CD14-positive monocyte (primary cell): ENCODE results near the gene ABHD16A. TPM values are rescaled to one million over a fixed set of nuclear protein-coding genes. Genes with fewer than 3 reads are reported as not detected.

Experiments used
- DNase-seq, 3 donors: peaks; one replicate each; pipeline ENCODE4 v3.0.0-alpha.2; 2011 to 2022
- H2AFZ ChIP-seq: 2 replicates; pipeline ENCODE4 v1.6.0; 2012; ENCODE audit warnings: mild to moderate bottlenecking, low read depth, low read length, inconsistent platforms; ENCODE audit not compliant: insufficient read depth, poor library complexity, severe bottlenecking
- H3K27ac ChIP-seq, 2 donors: 1 replicate in 1 of 2; 2 replicates in 1 of 2; pipeline ENCODE4 v1.5.1; 2012 to 2013; ENCODE audit warnings: low read length in 2 of 2, control low read depth in 1 of 2, inconsistent platforms in 1 of 2, low read depth in 1 of 2, mild to moderate bottlenecking in 1 of 2
- H3K27me3 ChIP-seq, 2 donors: one replicate each; pipeline versions ENCODE4 v1.6.0 to v1.6.1; 2011 to 2013; ENCODE audit warnings: low read length in 2 of 2; ENCODE audit not compliant: control insufficient read depth in 2 of 2, insufficient read depth in 2 of 2
- H3K36me3 ChIP-seq, 2 donors: replicated peaks in 1 of 2; 1 replicate in 1 of 2; 2 replicates in 1 of 2; pipeline versions ENCODE4 v1.5.1 to v1.6.1; 2012 to 2013; ENCODE audit warnings: low read length in 2 of 2, control low read depth in 1 of 2, inconsistent platforms in 1 of 2, mild to moderate bottlenecking in 1 of 2; ENCODE audit not compliant: insufficient read depth in 2 of 2, control insufficient read depth in 1 of 2
- H3K4me1 ChIP-seq, 2 donors: 1 replicate in 1 of 2; 2 replicates in 1 of 2; pipeline versions ENCODE4 v1.5.1 to v1.6.1; 2012 to 2013; ENCODE audit warnings: low read length in 2 of 2, control low read depth in 1 of 2, inconsistent platforms in 1 of 2, mild to moderate bottlenecking in 1 of 2, moderate library complexity in 1 of 2; ENCODE audit not compliant: insufficient read depth in 2 of 2, control insufficient read depth in 1 of 2
- H3K4me2 ChIP-seq: replicated peaks from 2 replicates; pipeline ENCODE3; 2012; ENCODE audit warnings: low read length, moderate library complexity, mild to moderate bottlenecking; ENCODE audit not compliant: poor library complexity, severe bottlenecking; ENCODE audit errors: extremely low read depth
- H3K4me3 ChIP-seq, 3 experiments: fragments of 200-600 bp in 1 of 3; sonication (generic) in 1 of 3; replicated peaks in 1 of 3; 1 replicate in 2 of 3; 2 replicates in 1 of 3; pipeline ENCODE4 v1.5.1; 2011 to 2013; ENCODE audit warnings: low read length in 3 of 3, mild to moderate bottlenecking in 3 of 3, control low read depth in 2 of 3, low read depth in 2 of 3, inconsistent platforms in 1 of 3, moderate library complexity in 1 of 3
- H3K79me2 ChIP-seq: 2 replicates; pipeline ENCODE4 v1.6.0; 2012; ENCODE audit warnings: mild to moderate bottlenecking, control low read depth, inconsistent platforms, low read length, moderate library complexity; ENCODE audit not compliant: insufficient read depth
- H3K9ac ChIP-seq: 2 replicates; pipeline ENCODE4 v1.6.0; 2017; ENCODE audit warnings: low read length, mild to moderate bottlenecking; ENCODE audit not compliant: insufficient read depth, poor library complexity, severe bottlenecking
- H3K9me3 ChIP-seq, 2 donors: replicated peaks in 1 of 2; 1 replicate in 1 of 2; 2 replicates in 1 of 2; pipeline versions ENCODE4 v1.5.1 to v1.6.1; 2012 to 2013; ENCODE audit warnings: low read length in 2 of 2, control low read depth in 1 of 2; ENCODE audit not compliant: control insufficient read depth in 1 of 2, insufficient read depth in 1 of 2
- H4K20me1 ChIP-seq: 2 replicates; pipeline ENCODE4 v1.6.0; 2012; ENCODE audit warnings: mild to moderate bottlenecking, low read length, control low read depth, moderate library complexity; ENCODE audit not compliant: insufficient read depth
- H3K27ac Mint-ChIP-seq, 7 donors: one replicate each; pipeline ENCODE4 v1.8.0; 2020; ENCODE audit warnings: mild to moderate bottlenecking in 7 of 7, mixed read lengths in 7 of 7, moderate library complexity in 6 of 7, inconsistent platforms in 2 of 7
- H3K27me3 Mint-ChIP-seq, 3 donors: one replicate each; pipeline ENCODE4 v1.8.0; 2021 to 2022; ENCODE audit warnings: low read depth in 3 of 3, mild to moderate bottlenecking in 3 of 3, mixed read lengths in 3 of 3, moderate library complexity in 3 of 3, inconsistent platforms in 1 of 3
- H3K36me3 Mint-ChIP-seq, 2 donors: one replicate each; pipeline ENCODE4 v1.8.0; 2020; ENCODE audit warnings: mixed read lengths in 2 of 2, inconsistent platforms in 1 of 2, mild to moderate bottlenecking in 1 of 2
- H3K4me1 Mint-ChIP-seq: one replicate; pipeline ENCODE4 v1.8.0; 2020; ENCODE audit warnings: mild to moderate bottlenecking, mixed read lengths
- H3K4me3 Mint-ChIP-seq, 2 donors: one replicate each; pipeline ENCODE4 v1.8.0; 2020; ENCODE audit warnings: mild to moderate bottlenecking in 2 of 2, mixed read lengths in 2 of 2, moderate library complexity in 1 of 2
- H3K9me3 Mint-ChIP-seq, 7 donors: one replicate each; pipeline ENCODE4 v1.8.0; 2020 to 2022; ENCODE audit warnings: mixed read lengths in 7 of 7, mild to moderate bottlenecking in 6 of 7, moderate library complexity in 6 of 7, inconsistent platforms in 2 of 7
- WGBS: methylation state at CpG from one replicate; pipeline ENCODE4 v1.1.5; 2013; ENCODE audit warnings: missing lambda C conversion rate; ENCODE audit not compliant: insufficient coverage; 5-methylcytosine and 5-hydroxymethylcytosine counted together
- intact Hi-C, 2 donors: fragments of 100-400 bp; cut with micrococcal nuclease; formaldehyde crosslinking; loops; one replicate each; pipeline versions ENCODE4 v1.15.0 to v1.15.1; 2023
- polyA plus RNA-seq, 3 donors: library from polyadenylated mRNA; depleted of rRNA in 1 of 3; unstranded in 2 of 3; stranded (reverse) in 1 of 3; fragments of 300-500 nt in 2 of 3; fragments of >200 nt in 1 of 3; fragmentation: Illumina TruSeq in 2 of 3; gene quantifications; 1 replicate in 2 of 3; 2 replicates in 1 of 3; pipeline ENCODE4 v1.2.3, GENCODE V29; 2012 to 2021
- TF ChIP-seq, protein P1 (sequence below): fragments of 200-600 bp; IDR thresholded peaks from one replicate; pipeline ENCODE4 v1.8.0; 2022; ENCODE audit warnings: antibody characterized with exemption, mild to moderate bottlenecking

Gene ABHD16A
- polyA plus RNA-seq, 3 donors, result 53.0 to 122 (median 56.0) TPM

DNA sequence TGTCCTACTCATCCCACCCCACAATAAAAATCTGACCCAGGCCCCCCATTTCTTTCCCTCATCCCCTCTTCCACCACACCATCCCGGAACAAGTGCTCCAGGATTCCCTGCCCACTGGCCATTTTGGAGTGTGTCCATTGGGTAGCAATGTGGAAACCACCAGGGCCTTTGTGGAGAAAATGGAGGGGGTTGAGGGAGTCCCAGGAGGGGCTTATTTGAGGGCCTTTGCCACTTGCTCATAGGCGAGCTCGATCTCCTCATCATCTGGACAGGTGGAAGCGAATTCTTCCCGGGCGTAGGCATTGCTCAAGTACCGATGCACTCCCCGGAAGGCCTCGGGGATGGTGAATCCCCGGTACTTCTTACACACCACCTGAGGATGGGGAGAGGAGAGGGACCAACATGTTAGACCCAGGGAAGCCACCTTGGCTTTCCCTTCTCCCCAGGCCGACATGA lies 27.5 kb upstream of the ABHD16A start:
- peak overlapping the region; percentile 94 to 96 for H3K27ac ChIP-seq
- Mint-ChIP-seq H3K4me3 (peak overlapping the region; percentile 96), H3K36me3 (peaks cover 55 to 61% of the 10 kb centered on the region in 2 donors), H3K27ac (peak overlapping the region; percentile 96 to 99 (median 98)), H3K9me3 (peaks cover 0 to 3% (median 0%) of the 10 kb centered on the region in 7 donors), H3K4me1 (peaks cover 68% of the 10 kb centered on the region), H3K27me3 (peaks cover 0 to 4% (median 0%) of the 10 kb centered on the region in 3 donors)
- H3K27me3 ChIP-seq, result no peaks in the 10 kb centered on the region
- H3K4me3 ChIP-seq, result peak overlapping the region in 1 of 3 experiments; percentile 87
- peaks cover 39 to 40% of the 10 kb centered on the region in 2 donors for H3K36me3 ChIP-seq
- DNase-seq, result no peak
- intact Hi-C loops, result loop anchor here (2.0 to 10.0 kb wide), 4 partner anchors 37 to 186 kb away; partner anchors contain the start of genes ATP6V1G2 (in 1 of the 2), DDX39B (in 1 of the 2), NFKBIL1 (in 1 of the 2) and VARS1 (in 1 of the 2)
- peaks cover 75 to 87% of the 10 kb centered on the region in 2 donors for H3K4me1 ChIP-seq
- TF ChIP-seq, protein P1, sequence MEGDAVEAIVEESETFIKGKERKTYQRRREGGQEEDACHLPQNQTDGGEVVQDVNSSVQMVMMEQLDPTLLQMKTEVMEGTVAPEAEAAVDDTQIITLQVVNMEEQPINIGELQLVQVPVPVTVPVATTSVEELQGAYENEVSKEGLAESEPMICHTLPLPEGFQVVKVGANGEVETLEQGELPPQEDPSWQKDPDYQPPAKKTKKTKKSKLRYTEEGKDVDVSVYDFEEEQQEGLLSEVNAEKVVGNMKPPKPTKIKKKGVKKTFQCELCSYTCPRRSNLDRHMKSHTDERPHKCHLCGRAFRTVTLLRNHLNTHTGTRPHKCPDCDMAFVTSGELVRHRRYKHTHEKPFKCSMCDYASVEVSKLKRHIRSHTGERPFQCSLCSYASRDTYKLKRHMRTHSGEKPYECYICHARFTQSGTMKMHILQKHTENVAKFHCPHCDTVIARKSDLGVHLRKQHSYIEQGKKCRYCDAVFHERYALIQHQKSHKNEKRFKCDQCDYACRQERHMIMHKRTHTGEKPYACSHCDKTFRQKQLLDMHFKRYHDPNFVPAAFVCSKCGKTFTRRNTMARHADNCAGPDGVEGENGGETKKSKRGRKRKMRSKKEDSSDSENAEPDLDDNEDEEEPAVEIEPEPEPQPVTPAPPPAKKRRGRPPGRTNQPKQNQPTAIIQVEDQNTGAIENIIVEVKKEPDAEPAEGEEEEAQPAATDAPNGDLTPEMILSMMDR, result no peak
- H2AFZ ChIP-seq, result no peak overlapping the region
- peak overlapping the region; percentile 92 for H3K4me2 ChIP-seq
- H4K20me1 ChIP-seq, result peaks cover 48% of the 10 kb centered on the region
- H3K9ac ChIP-seq, result no peak overlapping the region
- no peaks in the 10 kb centered on the region for H3K9me3 ChIP-seq
- peaks cover 71% of the 10 kb centered on the region for H3K79me2 ChIP-seq
- WGBS, result 90% methylated on average over 2 of the region's 11 CpGs

DNA sequence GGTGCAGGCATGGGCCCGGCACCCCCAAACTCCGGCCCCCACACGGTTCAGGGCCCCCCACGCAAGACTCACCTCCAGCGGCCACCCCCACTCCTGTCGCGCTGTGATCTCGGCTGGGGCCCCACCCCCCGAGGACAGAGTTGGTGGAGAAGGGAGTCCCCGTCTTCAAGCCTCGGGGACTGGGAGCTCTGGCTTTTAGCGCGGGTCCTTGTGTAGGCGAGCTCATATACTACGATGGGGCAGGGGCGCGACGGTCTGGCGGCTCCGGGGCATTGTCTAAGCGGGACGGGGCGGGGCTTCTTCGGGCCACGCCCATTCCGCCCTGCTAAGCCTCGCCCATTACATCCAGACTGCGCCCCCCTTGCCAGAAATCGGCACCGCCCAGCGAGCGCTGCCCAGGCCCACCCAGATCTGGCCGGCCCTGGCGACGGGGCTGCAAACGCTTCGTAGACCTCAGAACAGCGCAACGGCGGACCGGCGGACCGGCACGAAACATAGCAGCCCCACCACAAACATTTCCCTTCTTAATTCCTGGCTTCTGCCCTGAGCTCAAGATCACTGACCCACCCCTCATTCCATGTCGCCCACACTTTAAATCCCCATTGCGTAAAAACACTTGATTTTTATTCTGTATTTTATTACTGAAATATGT lies 27.0 kb upstream of the ABHD16A start:
- Histone ChIP-seq H3K4me1 (peaks cover 78 to 91% of the 10 kb centered on the region in 2 donors), H3K9me3 (no peaks in the 10 kb centered on the region), H2AFZ (no peak overlapping the region), H3K4me2 (peak overlapping the region; percentile 92), H3K79me2 (peaks cover 65% of the 10 kb centered on the region), H3K27me3 (no peaks in the 10 kb centered on the region), H3K27ac (peak overlapping the region; percentile 94 to 96), H3K9ac (peak overlapping the region; percentile 64), H3K4me3 (peak overlapping the region; percentile 68 to 87 (median 81)), H4K20me1 (peaks cover 48% of the 10 kb centered on the region), H3K36me3 (peaks cover 39 to 40% of the 10 kb centered on the region in 2 donors)
- TF ChIP-seq, protein P1, result no peak
- under 1% methylated on average over 37 of the region's 46 CpGs for WGBS
- peaks cover 58 to 63% of the 10 kb centered on the region in 2 donors for H3K36me3 Mint-ChIP-seq
- peaks cover 0 to 4% (median 2%) of the 10 kb centered on the region in 3 donors for H3K27me3 Mint-ChIP-seq
- H3K9me3 Mint-ChIP-seq, result peaks cover 0 to 4% (median 0%) of the 10 kb centered on the region in 7 donors
- H3K4me3 Mint-ChIP-seq, result peak overlapping the region; percentile 96
- H3K27ac Mint-ChIP-seq, result peak overlapping the region; percentile 96 to 99 (median 98)
- DNase-seq, result peak; percentile 55 to 70 (median 65)
- intact Hi-C loops, result loop anchor here (2.0 to 10.0 kb wide), 6 partner anchors 37 to 185 kb away; partner anchors contain the start of genes ATP6V1G2 (in 1 of the 2), DDX39B (in 1 of the 2), NFKBIL1 (in 1 of the 2) and VARS1 (in 1 of the 2)
- peaks cover 72% of the 10 kb centered on the region for H3K4me1 Mint-ChIP-seq
